ENCODE measurements around the gene SHISA7.

GRCh38 chr19:55382013-55382412 is 61.1 kb downstream of the SHISA7 start:
- TF ChIP-seq CTCF (IDR thresholded peaks at IDR 0.05) (no peak), POLR2A (IDR thresholded peaks at IDR 0.05) (no peak)
